Embryonic facial prominence (tissue), 1 donor: ENCODE data around the gene GLIPR1.
"Not testable (repeated sequence)": the region's sequence is repeated elsewhere in the genome, so short reads cannot be mapped to it uniquely, and the experiment has no call there.

Experiments used
- DNase-seq: peaks from one replicate; pipeline ENCODE4 v3.0.0-alpha.2; 2016; ENCODE audit errors: extremely low spot score

GLIPR1 gene

DNA sequence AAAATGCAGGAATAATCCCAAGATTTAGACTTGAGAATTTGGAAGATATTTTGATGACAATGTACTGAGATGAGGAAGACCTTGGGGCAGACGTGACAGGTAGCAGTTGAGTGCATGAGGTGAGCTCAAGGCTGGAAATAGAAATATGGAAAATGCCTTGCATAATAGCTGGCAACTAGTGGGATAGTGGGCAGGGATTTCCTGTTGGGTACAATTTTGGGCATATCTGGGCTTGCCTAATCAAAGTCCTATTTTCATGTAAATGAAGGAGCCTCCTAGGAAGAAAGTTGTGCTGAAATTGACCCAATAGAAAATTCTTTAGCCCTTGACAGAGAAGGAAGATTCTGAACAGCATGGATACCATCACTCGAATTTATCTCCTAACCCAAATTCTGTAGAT is 6.4 kb upstream of the GLIPR1 start:
- no peak for DNase-seq

DNA sequence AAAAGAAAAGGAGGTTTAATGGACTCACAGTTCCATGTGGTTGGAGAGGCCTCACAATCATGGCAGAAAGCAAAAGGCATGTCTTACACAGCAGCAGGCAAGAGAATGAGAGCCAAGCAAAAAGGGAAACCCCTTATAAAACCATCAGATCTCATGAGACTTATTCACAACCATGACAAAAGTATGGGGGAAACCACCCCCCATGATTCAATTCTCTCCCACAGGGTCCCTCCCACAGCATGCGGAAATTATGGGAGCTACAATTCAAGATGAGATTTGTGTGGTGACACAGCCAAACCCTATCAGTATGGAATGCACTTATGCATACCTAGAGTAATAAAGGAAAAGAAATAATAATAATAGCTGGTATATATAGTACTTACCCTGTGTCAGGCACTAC is 4.5 kb upstream of the GLIPR1 start:
- DNase-seq, result no peak

- no peak for DNase-seq
These were observed 3.4 kb upstream of the GLIPR1 start for GRCh38 chr12:75477137-75477536.

DNA sequence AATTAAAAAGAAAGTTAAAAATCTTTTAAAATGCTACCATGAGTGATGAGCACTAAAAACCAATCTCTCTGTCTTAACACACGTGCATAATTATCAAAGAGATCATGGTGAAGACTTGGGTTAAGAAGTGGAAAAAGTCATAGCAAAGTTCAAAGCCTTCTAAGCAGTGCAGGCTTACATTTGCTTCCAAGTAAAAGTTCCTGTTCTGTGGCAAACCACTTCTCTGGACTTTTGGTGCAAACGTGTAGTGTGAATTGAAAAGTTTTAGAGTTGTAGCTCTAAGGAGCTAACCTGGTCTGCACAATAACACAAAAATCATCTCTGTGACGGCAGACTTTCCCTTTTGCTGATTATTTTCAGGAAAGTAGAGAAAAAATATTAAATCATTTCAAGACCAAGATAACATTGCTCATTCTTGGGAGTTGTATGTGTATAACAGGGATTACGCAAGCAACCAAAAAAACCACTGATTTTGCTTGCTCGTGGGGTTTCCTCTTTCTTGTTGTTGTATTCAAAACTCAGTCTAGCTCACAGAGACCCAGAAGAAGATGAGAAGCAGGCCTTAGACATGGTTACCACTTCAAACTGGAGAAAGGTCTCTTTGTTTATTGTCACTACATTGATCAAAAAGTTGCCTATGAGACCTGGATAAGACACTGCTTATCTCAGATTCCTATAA is 2.3 kb upstream of the GLIPR1 start:
- no peak for DNase-seq

DNA sequence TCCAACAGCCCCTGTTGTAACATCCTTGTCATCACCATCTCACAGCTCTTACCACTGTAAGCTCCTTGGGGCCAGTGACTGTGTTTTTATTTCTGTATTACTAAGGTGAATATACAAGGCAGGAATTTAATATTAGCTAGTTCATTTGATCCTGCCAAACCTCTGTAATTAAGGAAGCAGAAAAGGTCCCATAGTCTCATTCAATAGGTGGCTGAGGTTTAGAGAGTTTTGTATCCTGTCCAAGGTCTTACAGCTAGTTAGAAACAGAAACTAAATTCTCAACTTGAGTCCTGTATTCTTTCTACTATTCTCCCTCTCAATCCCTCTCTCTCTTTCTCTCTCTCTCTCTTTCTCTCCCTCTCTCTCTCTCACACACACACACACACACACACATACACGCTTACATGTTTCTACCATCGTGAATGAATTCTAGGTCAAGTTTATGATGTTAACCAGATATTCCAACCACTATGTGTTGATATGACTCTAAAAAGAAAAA is 543 bp upstream of the GLIPR1 start:
- DNase-seq, result no peak

DNA sequence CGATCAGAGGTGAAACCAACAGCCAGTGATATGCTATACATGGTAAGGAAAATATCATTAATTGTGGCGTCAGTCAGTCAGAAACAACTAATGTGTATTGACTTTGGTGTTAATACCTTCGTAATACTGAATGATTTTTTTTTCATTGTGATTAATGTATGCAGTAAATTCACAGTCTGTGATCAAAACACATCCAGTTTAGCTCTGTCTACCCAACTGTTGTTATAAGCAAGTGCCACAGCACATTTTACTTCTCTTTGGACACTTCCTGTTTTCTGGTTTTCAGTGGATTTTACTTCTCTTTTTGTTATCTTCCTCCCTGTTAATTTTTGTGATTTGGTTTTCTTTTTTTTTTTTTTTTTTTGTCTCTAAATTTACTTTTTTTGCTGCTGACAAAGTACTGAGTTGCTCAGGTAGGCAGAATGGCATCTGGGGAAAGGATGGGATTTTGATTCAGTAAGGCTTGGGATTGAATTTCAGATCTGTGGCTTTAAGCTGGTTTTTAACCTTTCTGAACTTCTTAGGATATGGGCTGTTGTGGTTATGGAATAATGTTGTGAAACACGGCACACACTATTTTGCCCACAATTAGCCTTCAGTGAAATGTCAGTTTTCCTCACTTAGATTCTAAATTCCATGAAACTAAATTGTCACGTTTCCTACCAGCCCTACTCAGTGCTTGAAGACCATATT is 604 bp downstream of the GLIPR1 start:
- no peak for DNase-seq

DNA sequence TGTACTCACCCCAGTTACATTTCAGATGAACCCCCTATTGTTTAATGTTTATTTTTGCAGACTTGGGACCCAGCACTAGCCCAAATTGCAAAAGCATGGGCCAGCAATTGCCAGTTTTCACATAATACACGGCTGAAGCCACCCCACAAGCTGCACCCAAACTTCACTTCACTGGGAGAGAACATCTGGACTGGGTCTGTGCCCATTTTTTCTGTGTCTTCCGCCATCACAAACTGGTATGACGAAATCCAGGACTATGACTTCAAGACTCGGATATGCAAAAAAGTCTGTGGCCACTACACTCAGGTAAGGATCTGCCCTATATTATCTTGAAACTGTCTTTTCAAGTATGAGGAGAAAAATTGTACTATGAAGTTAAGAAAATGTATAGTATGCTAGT is 1.2 kb downstream of the GLIPR1 start:
- no peak for DNase-seq

DNA sequence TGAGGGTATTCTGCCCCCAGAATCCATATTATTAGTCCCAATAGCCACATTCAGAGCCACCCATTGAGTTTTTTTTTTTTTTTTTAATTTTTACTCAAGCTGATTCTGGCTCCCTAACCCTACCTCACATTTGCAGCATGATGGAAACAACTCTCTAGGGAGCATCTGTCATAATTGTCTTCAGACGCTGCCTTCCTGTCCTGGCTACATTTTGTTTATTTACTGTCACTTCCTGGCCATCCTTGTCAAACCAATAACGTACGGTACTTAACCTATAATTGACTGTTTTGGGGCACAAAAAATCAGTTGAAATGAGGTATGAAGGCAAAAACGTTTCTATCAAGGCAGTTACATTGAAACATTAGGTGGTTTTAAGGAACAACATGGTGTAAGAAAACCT is 2.1 kb downstream of the GLIPR1 start:
- DNase-seq, result no peak

- no peak for DNase-seq
These were observed 2.9 kb downstream of the GLIPR1 start for GRCh38 chr12:75483431-75483830.

- DNase-seq, result not testable (repeated sequence)
These were observed 3.9 kb downstream of the GLIPR1 start for GRCh38 chr12:75484450-75484849.

DNA sequence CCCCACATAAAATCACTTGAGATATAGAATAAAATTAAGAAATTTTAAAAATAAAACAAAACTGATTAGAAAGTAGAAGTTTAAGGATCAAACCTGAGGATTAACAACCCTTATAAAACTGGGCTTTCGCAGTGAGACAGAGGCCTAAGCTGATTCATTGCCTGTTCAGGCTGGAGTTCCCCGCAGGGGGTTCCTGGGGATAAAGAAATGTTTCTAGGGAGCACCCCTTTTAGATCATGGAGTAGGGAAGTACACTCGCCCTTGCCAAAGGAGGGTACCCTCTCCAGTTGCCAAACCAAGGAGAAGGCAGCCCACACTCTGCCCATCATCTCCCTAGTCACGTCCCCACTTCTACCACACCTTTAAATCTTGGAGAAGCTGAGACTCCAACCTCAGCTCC is 6.8 kb downstream of the GLIPR1 start:
- no peak for DNase-seq

- DNase-seq, result no peak
These were observed 8.0 kb downstream of the GLIPR1 start for GRCh38 chr12:75488553-75488952.

DNA sequence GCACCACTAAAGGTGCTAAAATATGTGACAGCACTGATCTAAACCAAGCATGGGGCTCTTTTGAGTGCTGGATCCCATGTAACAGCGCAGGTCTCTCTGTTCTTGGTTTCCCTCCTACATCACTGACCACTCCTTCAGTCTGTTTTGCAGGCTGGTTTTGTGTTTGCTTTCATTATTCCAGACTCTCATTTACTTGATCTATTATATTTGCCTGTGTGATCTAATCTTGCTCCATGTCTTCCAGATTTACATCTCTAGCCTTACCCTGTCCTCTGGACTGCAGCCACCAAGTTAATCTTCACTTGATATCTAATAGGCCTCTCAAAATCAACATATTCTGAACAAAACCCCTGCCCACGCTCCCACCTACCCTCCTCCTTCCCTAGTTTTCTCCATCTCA is 8.6 kb downstream of the GLIPR1 start:
- DNase-seq, result no peak

DNA sequence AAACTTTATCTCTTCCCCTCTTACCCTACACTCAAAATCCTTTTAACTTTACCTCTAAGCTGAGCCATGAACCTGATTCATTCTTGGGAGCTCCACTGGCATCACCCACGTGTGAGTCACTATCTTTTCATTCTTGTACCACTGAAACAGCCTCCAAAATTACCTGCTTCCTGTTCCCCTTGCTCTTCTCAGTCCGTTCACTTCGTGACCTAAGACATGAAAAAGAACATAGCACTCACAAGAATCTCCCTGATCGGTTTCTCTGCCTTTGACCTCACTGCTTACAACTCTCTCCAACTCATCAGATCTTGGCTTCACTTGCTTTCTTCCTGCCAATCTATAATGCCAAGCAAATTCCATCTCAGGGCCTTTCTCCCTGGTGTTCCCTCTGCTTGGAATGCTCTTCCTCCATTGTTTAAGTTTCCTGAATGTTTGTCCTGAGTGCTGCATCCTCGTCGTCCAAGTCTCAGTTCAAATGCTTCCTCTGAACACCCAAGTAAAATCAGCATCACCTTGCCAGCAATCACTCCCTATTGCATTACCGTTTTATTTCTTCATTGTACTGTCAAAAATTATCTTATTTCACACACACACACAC is 9.2 kb downstream of the GLIPR1 start:
- DNase-seq, result no peak

DNA sequence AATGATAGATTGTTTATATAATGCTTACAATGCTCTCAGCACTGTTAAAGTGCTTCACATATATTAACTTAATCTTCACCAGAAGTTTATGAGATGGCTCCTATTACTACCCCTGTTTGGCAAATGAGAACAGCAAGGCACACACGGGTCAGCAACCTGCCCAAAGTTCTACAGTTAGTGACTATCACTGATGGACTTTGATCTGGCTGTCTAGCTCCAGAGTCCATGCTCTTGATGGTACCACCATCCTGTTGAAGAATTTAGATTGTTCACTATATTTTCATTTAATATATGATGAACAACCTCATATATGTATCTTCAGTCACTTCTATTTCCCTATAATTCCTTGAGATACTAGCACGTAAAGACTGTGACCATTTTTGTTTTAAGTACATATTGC is 10.6 kb downstream of the GLIPR1 start:
- no peak for DNase-seq

GRCh38 chr12:75503459-75503858 is 22.9 kb downstream of the GLIPR1 start:
- no peak for DNase-seq

GRCh38 chr12:75503866-75504265 is 23.3 kb downstream of the GLIPR1 start:
- no peak for DNase-seq

- DNase-seq, result peak; percentile 18
These were observed 25.3 kb downstream of the GLIPR1 start for GRCh38 chr12:75505706-75506312.

- no peak for DNase-seq
These were observed 26.5 kb downstream of the GLIPR1 start for GRCh38 chr12:75507086-75507485.

GRCh38 chr12:75508159-75508558 is 27.6 kb downstream of the GLIPR1 start:
- DNase-seq, result no peak

DNA sequence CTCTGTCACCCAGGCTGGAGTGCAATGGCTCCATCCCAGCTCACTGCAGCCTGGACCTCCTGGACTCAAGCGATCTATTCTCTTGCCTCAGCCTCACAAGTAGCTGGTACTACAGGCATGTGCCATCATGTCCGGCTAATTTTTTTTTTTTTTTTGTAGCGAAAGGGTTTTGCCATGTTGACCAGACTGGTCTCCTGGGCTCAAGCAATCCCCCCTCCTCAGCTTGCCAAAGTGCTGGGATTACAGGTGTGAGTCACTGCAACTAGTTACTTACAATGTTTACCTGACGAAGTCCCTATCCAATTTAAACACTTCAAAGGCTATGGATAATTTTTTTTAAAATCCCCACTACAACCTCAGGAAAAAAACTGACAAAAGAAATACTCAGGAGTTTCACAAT is 29.1 kb downstream of the GLIPR1 start:
- no peak for DNase-seq
